Mesendoderm (in vitro differentiated cells): ENCODE results near the gene ADD3.
"Not testable (repeated sequence)": the region's sequence is repeated elsewhere in the genome, so short reads cannot be mapped to it uniquely, and the experiment has no call there.

Experiments used
- DNase-seq: peaks from one replicate; pipeline ENCODE4 v3.0.0; 2013
- H2AK5ac ChIP-seq: 2 replicates; pipeline ENCODE4 v1.6.1; 2013; ENCODE audit warnings: low read length, inconsistent platforms
- H2BK120ac ChIP-seq: 2 replicates; pipeline ENCODE4 v1.6.1; 2013; ENCODE audit warnings: low read depth, mild to moderate bottlenecking, low read length, moderate library complexity, mixed read lengths
- H2BK15ac ChIP-seq: replicated peaks from 2 replicates; pipeline ENCODE4 v1.6.1; 2013; ENCODE audit warnings: low read depth, mild to moderate bottlenecking, moderate library complexity
- H2BK5ac ChIP-seq: 2 replicates; pipeline ENCODE4 v1.6.1; 2013; ENCODE audit warnings: low read length, inconsistent platforms
- H3K18ac ChIP-seq: 2 replicates; pipeline ENCODE4 v1.6.1; 2013; ENCODE audit warnings: mild to moderate bottlenecking, low read length, mixed read lengths
- H3K23ac ChIP-seq: one replicate; pipeline ENCODE4 v1.6.1; 2013; ENCODE audit warnings: low read length
- H3K27ac ChIP-seq: 2 replicates; pipeline ENCODE4 v1.5.1; 2013; ENCODE audit warnings: low read depth, mild to moderate bottlenecking, inconsistent platforms, low read length, moderate library complexity
- H3K27me3 ChIP-seq: 2 replicates; pipeline ENCODE4 v1.6.1; 2013; ENCODE audit warnings: low read length, control low read depth, mild to moderate bottlenecking, inconsistent platforms; ENCODE audit not compliant: insufficient read depth, poor library complexity
- H3K36me3 ChIP-seq: 2 replicates; pipeline ENCODE4 v1.6.1; 2013; ENCODE audit warnings: low read length, inconsistent platforms; ENCODE audit not compliant: control insufficient read depth, insufficient read depth
- H3K4ac ChIP-seq: one replicate; pipeline ENCODE4 v1.6.1; 2013; ENCODE audit warnings: low read depth, mild to moderate bottlenecking, low read length, moderate library complexity
- H3K4me1 ChIP-seq: 2 replicates; pipeline ENCODE4 v1.6.1; 2013; ENCODE audit warnings: low read depth, low read length, inconsistent platforms; ENCODE audit not compliant: control insufficient read depth
- H3K4me2 ChIP-seq: 2 replicates; pipeline ENCODE4 v1.6.1; 2013; ENCODE audit warnings: low read length
- H3K4me3 ChIP-seq: 2 replicates; pipeline ENCODE4 v1.5.1; 2013; ENCODE audit warnings: mild to moderate bottlenecking, low read length
- H3K56ac ChIP-seq: one replicate; pipeline ENCODE4 v1.6.1; 2013; ENCODE audit warnings: low read length
- H3K79me1 ChIP-seq: 2 replicates; pipeline ENCODE4 v1.6.1; 2013; ENCODE audit warnings: low read length, inconsistent platforms
- H3K79me2 ChIP-seq: 2 replicates; pipeline ENCODE4 v1.6.1; 2013; ENCODE audit warnings: mild to moderate bottlenecking, low read length; ENCODE audit not compliant: control insufficient read depth, insufficient read depth
- H3K9ac ChIP-seq: 2 replicates; pipeline ENCODE4 v1.6.1; 2013; ENCODE audit warnings: low read length, inconsistent platforms
- H4K5ac ChIP-seq: one replicate; pipeline ENCODE4 v1.6.1; 2013; ENCODE audit warnings: low read length
- H4K8ac ChIP-seq: one replicate; pipeline ENCODE4 v1.6.1; 2013; ENCODE audit warnings: low read depth, mild to moderate bottlenecking, control low read depth, low read length, moderate library complexity
- WGBS: extraction: QIAGEN DNeasy Blood & Tissue Kit; methylation state at CpG from one replicate; pipeline ENCODE4 v1.1.7; 2013; ENCODE audit warnings: low lambda C conversion rate, missing lambda C conversion rate; ENCODE audit not compliant: insufficient coverage; ENCODE audit errors: extremely low coverage; 5-methylcytosine and 5-hydroxymethylcytosine counted together

ADD3 gene

DNA sequence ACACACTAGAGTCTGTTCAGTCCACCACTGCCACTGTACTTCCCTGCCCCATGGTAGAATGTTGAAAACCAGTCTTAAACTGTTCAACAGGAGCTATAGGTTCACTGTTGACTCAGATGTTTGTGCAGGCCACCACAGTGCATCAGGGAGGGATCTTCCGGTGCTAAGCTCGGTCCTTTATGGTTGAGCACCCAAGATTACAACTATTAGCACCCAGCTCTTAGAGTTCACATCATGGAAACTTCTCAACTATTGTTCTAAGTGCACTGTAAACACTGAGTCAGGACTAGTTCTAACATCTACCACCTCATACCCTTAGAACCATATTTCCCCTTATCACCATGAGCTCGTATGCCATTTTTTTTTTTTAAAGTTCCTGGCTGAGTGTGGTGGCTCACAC, 102.6 kb downstream of the ADD3 start:
- H3K4me2 ChIP-seq: no peak overlapping the region
- H3K23ac ChIP-seq: no peak overlapping the region
- no peak overlapping the region for H3K56ac ChIP-seq
- no peak overlapping the region for H4K8ac ChIP-seq
- no peaks in the 10 kb centered on the region for H3K4me1 ChIP-seq
- no peak overlapping the region for H2BK5ac ChIP-seq
- H4K5ac ChIP-seq: no peak overlapping the region
- H3K4ac ChIP-seq: no peak overlapping the region
- H3K27ac ChIP-seq: no peak overlapping the region
- no peaks in the 10 kb centered on the region for H3K27me3 ChIP-seq
- no peaks in the 10 kb centered on the region for H3K36me3 ChIP-seq
- no peak overlapping the region for H3K4me3 ChIP-seq
- no peaks in the 10 kb centered on the region for H3K79me2 ChIP-seq
- H2BK120ac ChIP-seq: no peak overlapping the region
- no peak for DNase-seq
- H3K18ac ChIP-seq: no peak overlapping the region
- no peaks in the 10 kb centered on the region for H3K79me1 ChIP-seq
- H3K9ac ChIP-seq: no peak overlapping the region
- WGBS: no CpG with 5 or more reads among the region's 3 CpGs
- no peak overlapping the region for H2AK5ac ChIP-seq
- no peak overlapping the region for H2BK15ac ChIP-seq

DNA sequence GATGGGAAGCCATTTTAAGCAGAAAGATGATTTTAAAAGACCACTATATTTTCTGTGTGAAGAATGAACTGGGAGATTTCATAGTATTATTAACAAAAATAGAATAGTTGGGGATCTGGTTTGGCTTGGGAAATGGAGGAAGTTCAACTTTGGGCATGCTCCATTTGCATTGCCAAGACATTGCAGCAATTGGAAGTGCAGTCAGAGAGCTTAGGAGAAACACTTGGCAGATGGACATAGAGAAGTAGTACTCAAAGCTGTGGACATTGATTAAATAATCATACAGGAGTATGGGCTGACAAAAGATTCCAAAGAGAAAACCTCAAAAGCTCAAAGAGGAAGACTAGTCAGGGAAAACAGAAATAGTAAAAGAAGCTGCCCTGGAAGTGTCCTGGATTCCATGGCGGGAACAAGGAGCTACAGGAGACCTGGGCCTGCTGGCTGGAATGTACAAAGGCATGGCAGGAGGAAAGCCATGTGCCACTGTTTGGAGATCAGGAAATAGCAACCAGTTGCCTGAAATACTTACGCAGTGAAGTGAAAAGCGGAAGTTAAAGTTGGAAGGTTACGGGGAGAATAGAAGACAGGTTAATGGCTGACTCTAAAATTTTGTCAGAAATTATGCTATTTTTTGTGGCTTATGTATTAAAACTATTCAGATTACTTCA, 106.0 kb downstream of the ADD3 start:
- Histone ChIP-seq H2AK5ac (no peak overlapping the region), H3K79me2 (no peaks in the 10 kb centered on the region), H3K27me3 (no peaks in the 10 kb centered on the region), H3K27ac (no peak overlapping the region), H2BK15ac (no peak overlapping the region), H3K4me1 (no peaks in the 10 kb centered on the region), H3K4me3 (no peak overlapping the region), H3K9ac (no peak overlapping the region), H2BK120ac (no peak overlapping the region), H2BK5ac (no peak overlapping the region), H4K5ac (no peak overlapping the region), H3K79me1 (no peaks in the 10 kb centered on the region), H3K4me2 (no peak overlapping the region), H3K4ac (no peak overlapping the region), H3K36me3 (no peaks in the 10 kb centered on the region), H4K8ac (no peak overlapping the region), H3K56ac (no peak overlapping the region), H3K18ac (no peak overlapping the region), H3K23ac (no peak overlapping the region)
- peak; percentile 40 for DNase-seq
- WGBS: 100% methylated on average over 1 of the region's 4 CpGs

DNA sequence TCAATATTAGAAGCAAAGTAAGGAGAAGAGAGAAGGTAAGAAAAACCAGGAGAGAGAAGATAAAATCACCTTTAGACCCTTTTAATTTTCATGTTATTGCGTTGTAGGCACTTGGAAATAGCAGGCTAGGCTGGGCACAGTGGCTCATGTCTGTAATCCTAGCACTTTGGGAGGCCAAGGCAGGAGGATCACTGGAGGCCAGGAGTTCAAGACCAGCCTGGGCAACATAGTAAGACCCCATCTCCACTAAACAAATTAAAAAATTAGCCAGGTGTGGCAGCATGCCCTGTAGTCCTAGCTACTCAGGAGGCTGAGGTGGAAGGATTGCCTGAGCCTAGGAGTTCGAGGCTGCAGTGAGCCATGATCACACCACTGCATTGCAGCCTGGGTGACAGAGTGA, 106.9 kb downstream of the ADD3 start:
- H2BK120ac ChIP-seq, H3K18ac ChIP-seq, H3K4me1 ChIP-seq, H4K8ac ChIP-seq, H2BK15ac ChIP-seq, H3K56ac ChIP-seq, DNase-seq, H3K9ac ChIP-seq, H3K4me3 ChIP-seq, H3K79me2 ChIP-seq, H3K4ac ChIP-seq, H3K27ac ChIP-seq, H2AK5ac ChIP-seq, H3K79me1 ChIP-seq, H3K36me3 ChIP-seq, H3K4me2 ChIP-seq, H3K27me3 ChIP-seq, H2BK5ac ChIP-seq, H4K5ac ChIP-seq, H3K23ac ChIP-seq: not testable (repeated sequence)
- WGBS: no CpG with 5 or more reads among the region's 2 CpGs

DNA sequence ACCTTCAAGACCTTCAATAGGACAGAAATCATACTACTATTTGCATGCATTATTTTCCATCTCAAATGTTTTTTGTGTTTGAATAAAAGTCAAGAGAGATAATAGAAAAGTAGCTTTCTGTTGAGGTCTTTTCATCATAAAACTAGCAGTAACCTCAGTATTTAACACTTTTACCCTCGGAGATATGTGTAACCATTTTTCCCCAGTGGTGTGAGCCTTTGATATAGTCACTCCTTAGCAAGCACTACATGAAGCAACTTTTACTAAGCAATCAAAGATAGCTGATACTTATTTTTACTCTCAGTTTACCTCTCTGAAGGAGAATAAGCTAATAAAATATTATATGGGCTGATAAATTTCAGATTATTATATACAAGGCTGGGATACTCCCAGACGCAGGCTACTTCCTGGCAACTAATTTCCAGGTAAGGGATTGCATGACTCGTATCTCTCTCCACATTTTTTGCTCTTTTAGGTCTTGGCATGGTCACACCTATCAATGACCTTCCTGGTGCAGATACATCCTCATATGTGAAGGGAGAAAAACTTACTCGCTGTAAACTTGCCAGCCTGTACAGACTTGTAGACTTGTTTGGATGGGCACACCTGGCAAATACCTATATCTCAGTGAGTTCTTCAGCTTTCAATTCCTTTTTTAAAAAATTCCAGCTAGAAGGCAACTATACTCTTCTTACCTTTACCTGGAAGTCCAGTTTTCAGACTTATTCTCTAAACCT, 108.2 kb downstream of the ADD3 start:
- Histone ChIP-seq H3K27me3 (no peaks in the 10 kb centered on the region), H3K4ac (no peak overlapping the region), H2BK120ac (no peak overlapping the region), H3K4me3 (no peak overlapping the region), H4K5ac (no peak overlapping the region), H3K18ac (no peak overlapping the region), H2AK5ac (no peak overlapping the region), H3K56ac (no peak overlapping the region), H2BK5ac (no peak overlapping the region), H3K4me2 (no peak overlapping the region), H3K79me2 (no peaks in the 10 kb centered on the region), H3K27ac (no peak overlapping the region), H4K8ac (no peak overlapping the region), H2BK15ac (no peak overlapping the region), H3K36me3 (no peaks in the 10 kb centered on the region), H3K79me1 (no peaks in the 10 kb centered on the region), H3K9ac (no peak overlapping the region), H3K4me1 (no peaks in the 10 kb centered on the region), H3K23ac (no peak overlapping the region)
- no CpG with 5 or more reads among the region's 4 CpGs for WGBS
- DNase-seq: no peak

DNA sequence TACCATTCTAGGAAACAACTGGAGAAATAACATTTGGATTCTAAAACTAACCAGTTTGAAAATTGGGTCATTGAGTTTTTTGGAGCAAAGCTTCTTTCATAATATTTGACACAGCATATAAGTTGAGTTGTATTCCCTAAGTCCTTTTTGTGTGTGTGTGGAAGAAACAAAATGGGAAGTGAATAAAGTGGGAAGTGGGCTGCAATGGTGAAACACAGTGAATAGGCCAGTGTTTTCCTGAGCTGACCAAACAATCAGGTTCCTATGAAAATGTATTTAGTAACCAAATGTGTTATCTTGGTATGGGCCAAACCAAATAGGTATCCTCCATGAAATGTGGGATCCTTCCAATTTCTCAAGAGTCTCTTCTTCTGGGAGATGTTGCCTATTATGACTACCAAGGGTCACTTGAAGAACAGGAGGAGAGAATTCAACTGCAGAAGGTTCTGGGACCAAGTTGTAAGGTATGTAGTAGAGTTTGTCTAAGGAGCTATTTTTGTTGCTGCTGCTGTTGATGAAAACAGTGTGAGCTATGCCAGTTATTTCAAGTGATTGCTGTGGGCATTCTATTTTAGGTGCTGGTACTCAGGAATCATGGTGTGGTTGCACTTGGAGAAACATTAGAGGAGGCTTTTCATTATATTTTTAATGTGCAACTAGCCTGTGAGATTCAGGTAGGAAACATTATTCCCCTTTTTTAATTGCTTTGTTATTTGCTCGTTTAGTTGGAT, 111.3 kb downstream of the ADD3 start:
- H3K36me3 ChIP-seq: peaks cover 2% of the 10 kb centered on the region
- H4K8ac ChIP-seq: no peak overlapping the region
- no peak for DNase-seq

More for the DNA sequence above, 111.3 kb downstream of the ADD3 start:
- Histone ChIP-seq H3K56ac (no peak overlapping the region), H3K4me2 (no peak overlapping the region), H3K27me3 (no peaks in the 10 kb centered on the region), H3K79me2 (no peaks in the 10 kb centered on the region), H3K4ac (no peak overlapping the region), H3K4me3 (no peak overlapping the region), H4K5ac (no peak overlapping the region), H3K23ac (no peak overlapping the region), H3K4me1 (no peaks in the 10 kb centered on the region), H2BK15ac (no peak overlapping the region), H2AK5ac (no peak overlapping the region), H3K79me1 (no peaks in the 10 kb centered on the region), H2BK120ac (no peak overlapping the region), H3K18ac (no peak overlapping the region), H3K9ac (no peak overlapping the region), H2BK5ac (no peak overlapping the region), H3K27ac (no peak overlapping the region)
- whole genome bisulfite sequencing: no CpG with 5 or more reads among the region's 1 CpG
